Progenitor cell of endocrine pancreas (in vitro differentiated cells): ENCODE measurements around the gene ADRM1. TPM values are rescaled to one million over a fixed set of nuclear protein-coding genes. Genes with fewer than 3 reads are reported as not detected.

Experiments used
- DNase-seq: peaks from one replicate; pipeline ENCODE4 v3.0.0; 2021; ENCODE audit warnings: low spot score; ENCODE audit not compliant: unreplicated experiment
- H3K27ac Mint-ChIP-seq: 2 replicates; pipeline ENCODE4 v1.8.0; 2021; ENCODE audit warnings: mild to moderate bottlenecking, moderate library complexity, mixed read lengths
- H3K27me3 Mint-ChIP-seq: 2 replicates; pipeline ENCODE4 v1.8.0; 2021; ENCODE audit warnings: mixed read lengths
- H3K36me3 Mint-ChIP-seq: 2 replicates; pipeline ENCODE4 v1.8.0; 2022; ENCODE audit warnings: mixed read lengths; ENCODE audit not compliant: insufficient read depth
- H3K4me1 Mint-ChIP-seq: 2 replicates; pipeline ENCODE4 v1.8.0; 2021; ENCODE audit warnings: low read depth, mixed read lengths
- H3K4me3 Mint-ChIP-seq: 2 replicates; pipeline ENCODE4 v1.8.0; 2021; ENCODE audit warnings: low read depth, mild to moderate bottlenecking, moderate library complexity, mixed read lengths
- H3K9me3 Mint-ChIP-seq: 2 replicates; pipeline ENCODE4 v1.8.0; 2021; ENCODE audit warnings: low read depth, mixed read lengths
- microRNA-seq: library from miRNA; unstranded; fragments of <30 nt; microRNA quantifications from one replicate; pipeline ENCODE4 v1.1.0, GENCODE V29; 2020; ENCODE audit warnings: borderline number of aligned reads; ENCODE audit not compliant: unreplicated experiment
- total RNA-seq: library from RNA; stranded (reverse); gene quantifications from 2 replicates; pipeline ENCODE4 v1.2.1, GENCODE V29; 2021
- TF ChIP-seq, protein P1 (sequence below): fragments of 200-600 bp; sonication (generic); IDR thresholded peaks from one replicate; pipeline ENCODE4 v1.5.0; 2021; ENCODE audit warnings: antibody characterized with exemption, mild to moderate bottlenecking; ENCODE audit not compliant: unreplicated experiment

The ADRM1 gene
- total RNA-seq, 1 donor from 2014 or later = 66.2 TPM

DNA sequence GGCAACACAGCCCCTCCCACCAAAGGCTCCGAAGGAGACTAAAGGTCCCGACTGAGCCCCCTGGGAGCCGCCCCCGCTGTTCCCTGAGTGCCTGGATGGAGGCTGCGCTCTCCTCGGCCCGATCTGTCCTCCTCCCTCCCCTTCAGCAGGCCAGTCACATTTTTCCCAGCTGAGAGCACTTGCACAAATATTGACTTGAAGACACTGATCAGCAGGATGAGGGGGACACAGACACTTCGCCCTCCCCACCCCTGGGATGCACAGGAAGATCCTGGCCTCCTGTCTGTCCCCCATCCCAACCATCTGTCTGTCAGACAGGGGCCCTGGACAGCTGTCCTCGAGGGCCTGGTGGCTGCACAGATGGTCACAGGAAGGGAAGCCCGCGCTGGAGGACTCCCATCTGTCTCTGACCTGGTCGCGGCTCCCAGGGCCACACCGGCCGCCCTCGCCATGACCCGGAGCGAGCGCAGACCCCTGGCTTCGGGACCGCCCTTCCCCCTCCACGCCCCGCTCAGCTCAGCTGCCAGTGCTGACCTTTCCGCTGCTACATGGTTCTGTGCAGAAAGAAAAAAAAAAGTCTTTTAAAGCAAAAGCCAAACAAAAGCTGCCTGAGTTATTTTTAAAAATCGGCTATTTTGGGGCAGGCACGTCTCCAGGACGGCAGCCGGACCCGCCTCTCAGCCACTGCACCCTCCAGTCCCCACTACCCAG is 53.2 kb downstream of the ADRM1 start:
- Mint-ChIP-seq H3K27me3 (no peaks in the 10 kb centered on the region), H3K4me1 (peaks cover 14% of the 10 kb centered on the region), H3K27ac (peak overlapping the region; percentile 87), H3K4me3 (no peak overlapping the region), H3K9me3 (no peaks in the 10 kb centered on the region), H3K36me3 (no peaks in the 10 kb centered on the region)
- DNase-seq = no peak
- TF ChIP-seq, protein P1, sequence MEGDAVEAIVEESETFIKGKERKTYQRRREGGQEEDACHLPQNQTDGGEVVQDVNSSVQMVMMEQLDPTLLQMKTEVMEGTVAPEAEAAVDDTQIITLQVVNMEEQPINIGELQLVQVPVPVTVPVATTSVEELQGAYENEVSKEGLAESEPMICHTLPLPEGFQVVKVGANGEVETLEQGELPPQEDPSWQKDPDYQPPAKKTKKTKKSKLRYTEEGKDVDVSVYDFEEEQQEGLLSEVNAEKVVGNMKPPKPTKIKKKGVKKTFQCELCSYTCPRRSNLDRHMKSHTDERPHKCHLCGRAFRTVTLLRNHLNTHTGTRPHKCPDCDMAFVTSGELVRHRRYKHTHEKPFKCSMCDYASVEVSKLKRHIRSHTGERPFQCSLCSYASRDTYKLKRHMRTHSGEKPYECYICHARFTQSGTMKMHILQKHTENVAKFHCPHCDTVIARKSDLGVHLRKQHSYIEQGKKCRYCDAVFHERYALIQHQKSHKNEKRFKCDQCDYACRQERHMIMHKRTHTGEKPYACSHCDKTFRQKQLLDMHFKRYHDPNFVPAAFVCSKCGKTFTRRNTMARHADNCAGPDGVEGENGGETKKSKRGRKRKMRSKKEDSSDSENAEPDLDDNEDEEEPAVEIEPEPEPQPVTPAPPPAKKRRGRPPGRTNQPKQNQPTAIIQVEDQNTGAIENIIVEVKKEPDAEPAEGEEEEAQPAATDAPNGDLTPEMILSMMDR = no peak

DNA sequence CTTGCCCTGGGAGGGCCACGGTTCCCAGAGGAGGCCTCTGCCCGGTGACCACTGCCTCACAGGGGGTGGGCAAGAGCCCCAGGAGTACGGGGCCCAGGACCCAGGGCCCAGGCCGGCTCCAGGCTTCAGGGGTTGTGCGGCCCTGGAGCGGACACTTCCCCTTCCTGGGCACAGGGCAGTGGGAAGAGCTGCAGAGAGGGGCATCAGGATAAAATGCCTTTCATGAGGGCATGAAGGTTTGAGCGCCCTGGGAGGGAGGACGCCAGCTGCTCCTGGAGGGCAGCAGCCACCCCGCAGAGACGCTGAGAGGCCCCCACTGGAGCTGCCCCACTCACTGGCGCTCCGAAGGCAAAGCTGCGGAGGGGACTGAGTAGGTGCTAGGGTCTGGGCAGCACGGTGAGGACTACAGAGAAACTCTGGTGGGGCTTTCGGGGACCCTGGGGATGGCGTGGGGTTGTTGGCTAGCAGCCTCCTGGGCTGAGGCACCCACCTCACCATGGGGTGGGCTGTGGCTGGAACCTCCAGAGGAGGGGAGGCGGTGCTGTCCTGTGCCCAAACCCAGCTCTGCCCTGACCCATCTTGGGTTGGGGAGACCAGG is 53.9 kb downstream of the ADRM1 start:
- Mint-ChIP-seq H3K27ac (no peak overlapping the region), H3K27me3 (no peaks in the 10 kb centered on the region), H3K4me1 (peaks cover 14% of the 10 kb centered on the region), H3K9me3 (no peaks in the 10 kb centered on the region), H3K36me3 (no peaks in the 10 kb centered on the region), H3K4me3 (no peak overlapping the region)
- no peak for DNase-seq
- TF ChIP-seq, protein P1 = no peak

DNA sequence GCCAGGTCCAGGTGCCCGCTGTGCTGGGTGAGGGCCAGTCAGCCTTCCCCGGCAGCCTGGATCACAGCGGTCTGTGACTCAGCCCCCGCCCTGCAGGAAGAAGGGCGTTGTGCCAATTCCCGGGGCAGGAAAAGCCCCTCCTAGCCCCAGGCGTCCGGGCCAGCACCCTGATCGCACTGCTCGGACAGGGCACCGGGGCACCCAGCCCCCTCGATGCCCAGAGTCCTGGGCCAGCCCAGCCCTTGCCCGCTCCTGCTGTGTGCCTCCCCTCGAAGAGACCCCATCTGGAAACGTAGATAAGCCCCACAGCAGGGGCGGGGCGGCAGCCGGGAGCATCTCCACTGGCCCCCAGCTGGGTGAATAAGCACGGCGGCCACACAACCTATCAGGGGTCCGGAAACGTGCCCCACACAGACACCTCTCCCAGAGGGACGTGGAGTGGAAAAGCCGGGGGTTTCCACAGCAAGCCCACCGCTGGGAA is 54.4 kb downstream of the ADRM1 start:
- H3K4me1 Mint-ChIP-seq = peaks cover 19% of the 10 kb centered on the region
- H3K27ac Mint-ChIP-seq = no peak overlapping the region
- H3K4me3 Mint-ChIP-seq = no peak overlapping the region
- TF ChIP-seq, protein P1 = no peak
- no peaks in the 10 kb centered on the region for H3K27me3 Mint-ChIP-seq
- no peaks in the 10 kb centered on the region for H3K9me3 Mint-ChIP-seq
- no peaks in the 10 kb centered on the region for H3K36me3 Mint-ChIP-seq
- no peak for DNase-seq

DNA sequence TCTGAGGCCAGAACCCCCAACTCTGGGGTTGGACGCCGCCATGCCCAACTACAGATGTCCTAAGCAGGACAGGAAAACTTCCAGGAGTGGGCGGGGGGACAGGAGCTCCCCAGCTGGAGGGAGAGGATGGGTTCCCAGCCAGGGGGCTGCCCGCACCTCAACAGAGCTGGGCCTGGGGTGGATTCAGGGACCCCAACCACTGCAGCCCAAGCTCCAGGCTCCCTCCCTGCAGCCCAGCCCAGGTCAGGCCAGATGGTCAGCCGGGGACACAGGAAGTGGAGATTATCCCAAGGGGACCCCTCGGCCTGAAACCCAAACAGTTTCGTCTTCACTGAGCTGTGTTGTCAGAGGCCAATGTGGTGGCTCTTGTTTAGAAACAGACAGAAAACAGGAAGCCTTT is 54.9 kb downstream of the ADRM1 start:
- H3K36me3 Mint-ChIP-seq = no peaks in the 10 kb centered on the region
- H3K27ac Mint-ChIP-seq = no peak overlapping the region
- no peak for DNase-seq
- H3K4me1 Mint-ChIP-seq = peaks cover 23% of the 10 kb centered on the region
- TF ChIP-seq, protein P1 = no peak
- no peak overlapping the region for H3K4me3 Mint-ChIP-seq
- no peaks in the 10 kb centered on the region for H3K9me3 Mint-ChIP-seq
- H3K27me3 Mint-ChIP-seq = no peaks in the 10 kb centered on the region

Small RNA genes within 50 kb of the gene (microRNA-seq; reads per million reads assigned to microRNA genes)
- not detected for gene MIR4758

Other genes with a start within 250 kb of the ADRM1 start
- 34.7 and 35.9 TPM in 2 replicates for gene TAF4, start 237.1 kb upstream of the ADRM1 start, total RNA-seq
- 81.1 and 84.3 TPM in 2 replicates for gene LSM14B, start 180.5 kb upstream of the ADRM1 start, total RNA-seq
- 221 and 234 TPM in 2 replicates for gene PSMA7, start 159.6 kb upstream of the ADRM1 start, total RNA-seq
- gene SS18L1, start 159.2 kb upstream of the ADRM1 start, total RNA-seq = 29.8 and 32.0 TPM in 2 replicates
- gene MTG2, start 120.0 kb upstream of the ADRM1 start, total RNA-seq = 30.4 and 31.6 TPM in 2 replicates
- 0.10 TPM in 1 of 2 replicates, not detected in the other for gene HRH3, start 82.7 kb upstream of the ADRM1 start, total RNA-seq
- gene OSBPL2, start 64.5 kb upstream of the ADRM1 start, total RNA-seq = 56.7 and 57.4 TPM in 2 replicates
- 248 and 252 TPM in 2 replicates for gene LAMA5, start 64.3 kb downstream of the ADRM1 start, total RNA-seq
- gene RPS21, start 84.1 kb downstream of the ADRM1 start, total RNA-seq = 1,160 and 1,251 TPM in 2 replicates
- gene CABLES2, start 104.3 kb downstream of the ADRM1 start, total RNA-seq = 20.4 and 21.7 TPM in 2 replicates
- 14.4 and 17.5 TPM in 2 replicates for gene RBBP8NL, start 124.5 kb downstream of the ADRM1 start, total RNA-seq
- gene GATA5, start 173.0 kb downstream of the ADRM1 start, total RNA-seq = 3.8 and 4.8 TPM in 2 replicates